K562 (cell line): ENCODE measurements around the gene EDA. TPM values are rescaled to one million over a fixed set of nuclear protein-coding genes. Genes with fewer than 3 reads are reported as not detected.

Experiments
- ATAC-seq: fragments of 200-7000 bp; cut with Tn5 transposase; 3 replicates; pipeline ENCODE4 v1.9.1; 2020; ENCODE audit warnings: moderate library complexity
- BruUV-seq: library from RNA; stranded (reverse); fragments of 400-500 nt; replicated peaks from 2 replicates; lab custom pipeline; 2021; lab: Mats Ljungman, UMichigan
- CTCF ChIA-PET: fragments of 300-600 bp; formaldehyde crosslinking; extraction: SDS; loops from one replicate; lab custom pipeline; 2021; ENCODE audit warnings: low intra/inter-chr PET ratio; lab: Yijun Ruan, JAX
- POLR2A ChIA-PET: fragments of 300-600, 350-650 bp; sonication (Branson Sonifier 250); formaldehyde crosslinking; extraction: SDS; loops from one replicate; lab custom pipeline; 2021; ENCODE audit warnings: antibody characterized with exemption, inconsistent platforms; lab: Yijun Ruan, JAX
- DNase-seq, 4 experiments: peaks; one replicate each; pipeline versions ENCODE4 v3.0.0 to v3.0.0-alpha.2; 2011 to 2018; ENCODE audit warnings: low spot score in 3 of 4, mixed read lengths in 3 of 4; ENCODE audit errors: extremely low read depth in 1 of 4
- FAIRE-seq: peaks from 2 replicates; lab custom pipeline; 2011; peaks lifted over from hg19 to GRCh38; lab: Jason Lieb, UNC
- H2AFZ ChIP-seq: 2 replicates; pipeline ENCODE4 v1.6.0; 2011; ENCODE audit warnings: low read depth, low read length, control low read depth, inconsistent platforms
- H3K27ac ChIP-seq: fragments of 200-600 bp; 3 replicates; pipeline ENCODE4 v1.8.0; 2011; ENCODE audit warnings: low read depth, mild to moderate bottlenecking, control low read depth, inconsistent platforms, low read length, moderate library complexity, mixed read lengths; ENCODE audit errors: extremely low read depth
- H3K27me3 ChIP-seq, 2 experiments: fragments of 300-600 bp in 1 of 2; 2 replicates in 1 of 2; 3 replicates in 1 of 2; pipeline versions ENCODE4 v1.6.0 to v1.8.0; 2011; ENCODE audit warnings: inconsistent platforms in 2 of 2, low read length in 2 of 2, mild to moderate bottlenecking in 1 of 2, mixed read lengths in 1 of 2, moderate library complexity in 1 of 2; ENCODE audit not compliant: control insufficient read depth in 2 of 2, insufficient read depth in 2 of 2
- H3K36me3 ChIP-seq: fragments of 300-600 bp; 3 replicates; pipeline ENCODE4 v1.8.0; 2011; ENCODE audit warnings: mild to moderate bottlenecking, low read length, inconsistent platforms; ENCODE audit not compliant: control insufficient read depth, insufficient read depth
- H3K4me1 ChIP-seq, 2 experiments: fragments of 200-600 bp in 1 of 2; replicated peaks in 1 of 2; 2 replicates in 1 of 2; 3 replicates in 1 of 2; pipeline versions ENCODE4 v1.5.1 to v1.8.0; 2011; ENCODE audit warnings: inconsistent platforms in 2 of 2, low read length in 2 of 2, mild to moderate bottlenecking in 1 of 2, mixed read lengths in 1 of 2, moderate library complexity in 1 of 2; ENCODE audit not compliant: control insufficient read depth in 2 of 2, insufficient read depth in 2 of 2
- H3K4me2 ChIP-seq: 2 replicates; pipeline ENCODE4 v1.6.1; 2011; ENCODE audit warnings: low read length, control low read depth, inconsistent platforms, mixed read lengths; ENCODE audit not compliant: insufficient read depth
- H3K4me3 ChIP-seq: fragments of 200-600 bp; sonication (generic), shearing (Covaris generic); 2 replicates; pipeline ENCODE4 v1.5.1; 2016; ENCODE audit warnings: control low read depth, inconsistent platforms
- H3K79me2 ChIP-seq: fragments of 200-600 bp; 3 replicates; pipeline ENCODE4 v1.8.0; 2011; ENCODE audit warnings: low read length, inconsistent platforms; ENCODE audit not compliant: control insufficient read depth, insufficient read depth
- H3K9ac ChIP-seq, 2 experiments: 2 replicates each; pipeline versions ENCODE4 v1.6.0 to v1.6.1; 2011; ENCODE audit warnings: low read depth in 2 of 2, low read length in 2 of 2, control low read depth in 1 of 2, inconsistent platforms in 1 of 2, mild to moderate bottlenecking in 1 of 2, mixed read lengths in 1 of 2; ENCODE audit not compliant: insufficient read depth in 1 of 2
- H3K9me1 ChIP-seq: one replicate; pipeline ENCODE4 v1.6.0; 2011; ENCODE audit warnings: inconsistent platforms, mild to moderate bottlenecking, low read length, moderate library complexity; ENCODE audit not compliant: control insufficient read depth, insufficient read depth
- H3K9me3 ChIP-seq: replicated peaks from 2 replicates; pipeline ENCODE4 v1.5.1; 2011; ENCODE audit warnings: low read depth, low read length, inconsistent platforms; ENCODE audit not compliant: control insufficient read depth, insufficient read depth
- H4K20me1 ChIP-seq: replicated peaks from 2 replicates; pipeline ENCODE4 v1.6.1; 2011; ENCODE audit warnings: low read length, inconsistent platforms, mixed read lengths; ENCODE audit not compliant: control insufficient read depth, insufficient read depth
- L3MBTL2 ChIP-seq: fragments of 450-650 bp; IDR thresholded peaks from 2 replicates; pipeline ENCODE4 v1.6.1; 2016; ENCODE audit warnings: mild to moderate bottlenecking, moderate library complexity
- NR3C1 ChIP-seq: sonication (generic); formaldehyde crosslinking; IDR thresholded peaks from 2 replicates; pipeline ENCODE4 v1.8.1; 2022; ENCODE audit warnings: missing genetic modification reagents
- RBM17 ChIP-seq: fragments of 200-400 bp; formaldehyde crosslinking; IDR thresholded peaks from 2 replicates; pipeline ENCODE4 v1.6.1; 2017; ENCODE audit warnings: low read depth, mild to moderate bottlenecking, low read length, borderline replicate concordance
- RHOXF2B ChIP-seq: fragments of 250-450 bp; sonication (Bioruptor Pico); conservative IDR thresholded peaks from 2 replicates; pipeline ENCODE4 v1.5.1; 2021
- SIX5 ChIP-seq, 2 experiments: IDR thresholded peaks; 2 replicates each; pipeline ENCODE4 v1.6.1; 2011; ENCODE audit warnings: low read length in 2 of 2, borderline replicate concordance in 1 of 2, low read depth in 1 of 2, mild to moderate bottlenecking in 1 of 2, moderate library complexity in 1 of 2; ENCODE audit not compliant: insufficient read depth in 1 of 2
- STAG1 ChIP-seq: sonication (generic); formaldehyde crosslinking; IDR thresholded peaks from 2 replicates; pipeline ENCODE4 v1.5.0; 2020; ENCODE audit warnings: missing genetic modification reagents, borderline replicate concordance
- ZC3H4 ChIP-seq: sonication (generic); formaldehyde crosslinking; IDR thresholded peaks from 2 replicates; pipeline ENCODE4 v1.9.0; 2021; ENCODE audit warnings: missing genetic modification reagents, borderline replicate concordance
- ZFP30 ChIP-seq: fragments of 250-450 bp; sonication (Bioruptor Pico); IDR thresholded peaks from 2 replicates; pipeline ENCODE4 v1.8.0; 2022; ENCODE audit warnings: moderate library complexity, mild to moderate bottlenecking, inconsistent platforms, borderline replicate concordance
- ZNF217 ChIP-seq: sonication (generic); formaldehyde crosslinking; IDR thresholded peaks from 2 replicates; pipeline ENCODE4 v1.8.0; 2022; ENCODE audit warnings: mild to moderate bottlenecking, missing genetic modification reagents
- WGBS: fragments of 100-300 bp; shearing (Covaris generic); methylation state at CpG from one replicate; pipeline ENCODE4 v1.1.6; 2016; ENCODE audit warnings: low coverage, mixed read lengths; ENCODE audit not compliant: insufficient coverage; ENCODE audit errors: missing lambda C conversion rate; 5-methylcytosine and 5-hydroxymethylcytosine counted together
- in situ Hi-C: fragments of 300-500 bp; cut with MboI; formaldehyde crosslinking; loops from 4 replicates; pipeline ENCODE4 v1.15.0; 2018; ENCODE audit warnings: inconsistent platforms, mixed read lengths
- intact Hi-C: fragments of 100-400 bp; cut with micrococcal nuclease; formaldehyde crosslinking; loops from 2 replicates; pipeline ENCODE4 v1.14.2; 2022
- polyA plus RNA-seq, 8 experiments: library from polyadenylated mRNA; depleted of rRNA in 4 of 8; stranded (reverse) in 5 of 8; unstranded in 3 of 8; fragments of >200 nt; fragmentation: Nextera tagmentation in 2 of 8; fragmentation: Illumina TruSeq in 1 of 8; extraction: Ambion mirVana in 2 of 8; extraction: Trizol in 1 of 8; gene quantifications; 2 replicates each; pipeline versions ENCODE4 v1.2.1 to v1.2.3, GENCODE V29; 2011 to 2014; ENCODE audit warnings: inconsistent platforms in 1 of 8, missing spikeins in 1 of 8
- total RNA-seq, 7 experiments: library from RNA; depleted of rRNA in 6 of 7; stranded (reverse); fragments of >200 nt in 6 of 7; fragmentation: Illumina TruSeq in 2 of 7; extraction: Trizol in 2 of 7; gene quantifications; 2 replicates each; pipeline versions ENCODE4 v1.2.1 to v1.2.3, GENCODE V29; 2011 to 2021; ENCODE audit warnings: low replicate concordance in 1 of 7
- TF ChIP-seq, protein P1 (sequence below): IDR thresholded peaks from 3 replicates; pipeline ENCODE4 v1.6.1; 2011; ENCODE audit warnings: borderline replicate concordance, mild to moderate bottlenecking, moderate library complexity; ENCODE audit not compliant: insufficient read length; ENCODE audit errors: extremely low read depth
- TF ChIP-seq, protein P2 (sequence below): sonication (generic); formaldehyde crosslinking; IDR thresholded peaks from 2 replicates; pipeline ENCODE4 v1.8.1; 2023; ENCODE audit warnings: mild to moderate bottlenecking, missing genetic modification reagents

The EDA gene
- total and polyA plus RNA-seq, 9 of the 15 experiments (the other 6 are each of a cell fraction or from before 2014, with no cell fraction given), result 0.03 to 0.40 (median 0.07) TPM

DNA sequence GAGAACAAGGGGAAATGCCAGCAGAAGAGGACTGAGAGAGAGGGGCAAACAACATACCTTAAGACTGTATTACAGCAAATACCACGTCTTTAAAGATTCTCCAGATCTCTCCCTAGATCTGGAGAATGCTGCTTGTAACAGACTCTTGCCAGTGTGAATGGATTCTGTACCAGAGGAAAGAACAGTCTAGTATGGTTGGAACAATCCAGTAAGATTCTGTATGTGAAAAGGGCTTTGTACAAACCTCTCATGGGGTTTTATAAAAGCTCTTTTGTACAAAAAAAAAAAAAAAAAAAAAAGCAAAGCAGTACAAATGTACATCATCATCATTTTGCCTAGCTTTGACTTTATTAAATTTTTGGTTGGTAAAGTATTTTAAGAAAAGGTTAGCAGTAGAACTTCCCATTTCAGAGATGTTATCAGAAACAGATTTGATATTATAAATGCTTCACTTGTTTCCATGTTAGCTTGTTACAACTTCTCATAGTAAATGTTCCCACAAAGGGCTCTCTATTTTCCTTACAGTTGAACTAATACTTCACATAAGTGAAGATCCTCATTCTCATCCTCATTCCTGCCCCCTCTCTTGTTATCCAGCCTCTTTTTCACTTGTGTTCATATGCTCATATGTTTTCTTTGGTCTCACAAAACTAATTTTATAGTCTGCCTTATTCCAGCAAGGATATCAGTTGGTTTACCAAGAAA, 144.2 kb downstream of the EDA start (continued):
- no peak for TF ChIP-seq RHOXF2B (CRISPR knock-in tag)
- TF ChIP-seq, all 486 proteins: peak for 0

DNA sequence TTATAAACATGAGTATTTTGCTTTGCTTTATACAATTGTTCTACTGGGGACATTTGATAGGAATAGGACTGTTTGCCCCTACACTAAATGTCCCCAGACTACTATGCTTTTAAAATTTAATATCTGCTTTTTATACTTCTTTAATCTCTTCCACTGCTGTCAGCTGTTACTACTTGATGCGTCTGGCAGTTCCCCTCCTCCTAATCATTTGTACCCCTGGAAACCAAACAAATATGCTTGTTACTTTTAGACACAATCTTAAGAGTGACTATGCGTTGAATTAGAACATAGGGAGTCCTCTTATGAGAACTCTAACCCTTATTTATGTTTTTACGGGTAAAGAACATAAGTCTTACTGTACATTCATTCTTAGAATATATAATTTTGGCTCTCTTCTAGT, 145.7 kb downstream of the EDA start:
- POLR2A ChIA-PET, result no interaction called here
- in situ Hi-C loops (no loop called here), intact Hi-C loops (no loop called here)
- no peak overlapping the region for H3K4me3 ChIP-seq
- no peaks in the 10 kb centered on the region for H3K9me3 ChIP-seq
- 5% methylated on average over 3 of the region's 3 CpGs for WGBS
- H3K27ac ChIP-seq, result no peak overlapping the region
- no peak overlapping the region for H3K9ac ChIP-seq
- H3K79me2 ChIP-seq, result no peaks in the 10 kb centered on the region
- no peaks in the 10 kb centered on the region for H4K20me1 ChIP-seq
- no peak overlapping the region for H2AFZ ChIP-seq
- CTCF ChIA-PET, result no interaction called here
- BruUV-seq, result no TSS peak
- no peaks in the 10 kb centered on the region for H3K27me3 ChIP-seq
- no peak overlapping the region for H3K4me2 ChIP-seq
- TF ChIP-seq NR3C1, result no peak
- no peak for TF ChIP-seq RBM17
- TF ChIP-seq, protein P1, sequence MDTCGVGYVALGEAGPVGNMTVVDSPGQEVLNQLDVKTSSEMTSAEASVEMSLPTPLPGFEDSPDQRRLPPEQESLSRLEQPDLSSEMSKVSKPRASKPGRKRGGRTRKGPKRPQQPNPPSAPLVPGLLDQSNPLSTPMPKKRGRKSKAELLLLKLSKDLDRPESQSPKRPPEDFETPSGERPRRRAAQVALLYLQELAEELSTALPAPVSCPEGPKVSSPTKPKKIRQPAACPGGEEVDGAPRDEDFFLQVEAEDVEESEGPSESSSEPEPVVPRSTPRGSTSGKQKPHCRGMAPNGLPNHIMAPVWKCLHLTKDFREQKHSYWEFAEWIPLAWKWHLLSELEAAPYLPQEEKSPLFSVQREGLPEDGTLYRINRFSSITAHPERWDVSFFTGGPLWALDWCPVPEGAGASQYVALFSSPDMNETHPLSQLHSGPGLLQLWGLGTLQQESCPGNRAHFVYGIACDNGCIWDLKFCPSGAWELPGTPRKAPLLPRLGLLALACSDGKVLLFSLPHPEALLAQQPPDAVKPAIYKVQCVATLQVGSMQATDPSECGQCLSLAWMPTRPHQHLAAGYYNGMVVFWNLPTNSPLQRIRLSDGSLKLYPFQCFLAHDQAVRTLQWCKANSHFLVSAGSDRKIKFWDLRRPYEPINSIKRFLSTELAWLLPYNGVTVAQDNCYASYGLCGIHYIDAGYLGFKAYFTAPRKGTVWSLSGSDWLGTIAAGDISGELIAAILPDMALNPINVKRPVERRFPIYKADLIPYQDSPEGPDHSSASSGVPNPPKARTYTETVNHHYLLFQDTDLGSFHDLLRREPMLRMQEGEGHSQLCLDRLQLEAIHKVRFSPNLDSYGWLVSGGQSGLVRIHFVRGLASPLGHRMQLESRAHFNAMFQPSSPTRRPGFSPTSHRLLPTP, result no peak
- no peak for TF ChIP-seq ZNF217 (CRISPR knock-in tag)
- TF ChIP-seq STAG1 (CRISPR knock-in tag), result no peak
- TF ChIP-seq ZC3H4 (CRISPR knock-in tag), result no peak
- no peak for TF ChIP-seq SIX5 (IDR thresholded peaks at IDR 0.05; ENCODE audit: borderline replicate concordance in 1 of 2, insufficient read depth in 1 of 2, low read depth in 1 of 2, low read length in 2 of 2)
- TF ChIP-seq, protein P2, sequence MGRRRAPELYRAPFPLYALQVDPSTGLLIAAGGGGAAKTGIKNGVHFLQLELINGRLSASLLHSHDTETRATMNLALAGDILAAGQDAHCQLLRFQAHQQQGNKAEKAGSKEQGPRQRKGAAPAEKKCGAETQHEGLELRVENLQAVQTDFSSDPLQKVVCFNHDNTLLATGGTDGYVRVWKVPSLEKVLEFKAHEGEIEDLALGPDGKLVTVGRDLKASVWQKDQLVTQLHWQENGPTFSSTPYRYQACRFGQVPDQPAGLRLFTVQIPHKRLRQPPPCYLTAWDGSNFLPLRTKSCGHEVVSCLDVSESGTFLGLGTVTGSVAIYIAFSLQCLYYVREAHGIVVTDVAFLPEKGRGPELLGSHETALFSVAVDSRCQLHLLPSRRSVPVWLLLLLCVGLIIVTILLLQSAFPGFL, result no peak
- no peak for TF ChIP-seq L3MBTL2
- TF ChIP-seq ZFP30 (CRISPR knock-in tag), result no peak
- H3K9me1 ChIP-seq, result no peaks in the 10 kb centered on the region
- no peaks in the 10 kb centered on the region for H3K36me3 ChIP-seq
- FAIRE-seq, result no peak
- H3K4me1 ChIP-seq, result no peaks in the 10 kb centered on the region
- DNase-seq, result no peak
- ATAC-seq, result no peak
